Fibroblast of lung (primary cell): Measurements from ENCODE around the gene GPR107.

Source experiments
- EZH2 ChIP-seq: IDR thresholded peaks from 2 replicates; pipeline ENCODE4 v1.5.1; 2012; ENCODE audit warnings: low read length, control low read depth, mild to moderate bottlenecking; ENCODE audit errors: missing control alignments
- TF ChIP-seq, protein P1 (sequence below), 2 donors: IDR thresholded peaks in 1 of 2; conservative IDR thresholded peaks in 1 of 2; 1 replicate in 1 of 2; 2 replicates in 1 of 2; pipeline ENCODE4 v1.5.1; 2011 to 2012; ENCODE audit warnings: low read length in 2 of 2, control low read depth in 1 of 2, inconsistent platforms in 1 of 2, low read depth in 1 of 2, mild to moderate bottlenecking in 1 of 2

DNA sequence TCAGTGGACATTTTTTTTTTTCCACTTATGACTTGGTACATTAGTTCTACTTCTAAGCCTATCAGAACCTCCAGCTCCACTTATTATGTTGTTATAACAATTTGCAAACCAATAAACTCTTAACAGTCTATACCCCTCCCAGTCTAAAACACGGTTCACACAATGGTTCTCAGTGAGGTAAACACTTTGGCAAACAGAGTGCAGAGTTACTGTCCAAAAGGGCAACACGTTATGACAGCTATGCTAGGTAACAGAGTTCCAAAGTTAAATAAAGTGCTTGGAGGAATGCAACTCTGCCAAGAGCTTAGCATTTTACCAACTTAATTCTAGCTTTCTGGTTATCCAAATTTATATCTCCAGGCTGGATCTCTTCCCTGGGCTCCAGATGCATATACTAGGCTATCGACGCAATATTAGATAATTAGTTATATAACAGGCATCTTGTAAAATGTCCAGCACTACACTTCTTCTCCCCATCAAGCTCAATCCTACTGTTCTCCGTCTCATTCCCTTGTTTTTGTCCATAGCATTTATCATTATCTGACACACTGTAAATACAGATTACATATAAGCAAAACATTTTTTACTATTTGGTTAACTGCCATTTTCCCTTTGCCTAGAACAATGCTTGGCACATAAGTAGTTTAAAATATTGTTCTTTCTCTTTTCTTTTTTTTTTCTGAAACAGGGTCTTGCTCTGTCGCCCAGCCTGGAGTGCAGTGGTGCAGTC, 25.0 kb upstream of the GPR107 start:
- no peak for TF ChIP-seq EZH2
- TF ChIP-seq, protein P1, sequence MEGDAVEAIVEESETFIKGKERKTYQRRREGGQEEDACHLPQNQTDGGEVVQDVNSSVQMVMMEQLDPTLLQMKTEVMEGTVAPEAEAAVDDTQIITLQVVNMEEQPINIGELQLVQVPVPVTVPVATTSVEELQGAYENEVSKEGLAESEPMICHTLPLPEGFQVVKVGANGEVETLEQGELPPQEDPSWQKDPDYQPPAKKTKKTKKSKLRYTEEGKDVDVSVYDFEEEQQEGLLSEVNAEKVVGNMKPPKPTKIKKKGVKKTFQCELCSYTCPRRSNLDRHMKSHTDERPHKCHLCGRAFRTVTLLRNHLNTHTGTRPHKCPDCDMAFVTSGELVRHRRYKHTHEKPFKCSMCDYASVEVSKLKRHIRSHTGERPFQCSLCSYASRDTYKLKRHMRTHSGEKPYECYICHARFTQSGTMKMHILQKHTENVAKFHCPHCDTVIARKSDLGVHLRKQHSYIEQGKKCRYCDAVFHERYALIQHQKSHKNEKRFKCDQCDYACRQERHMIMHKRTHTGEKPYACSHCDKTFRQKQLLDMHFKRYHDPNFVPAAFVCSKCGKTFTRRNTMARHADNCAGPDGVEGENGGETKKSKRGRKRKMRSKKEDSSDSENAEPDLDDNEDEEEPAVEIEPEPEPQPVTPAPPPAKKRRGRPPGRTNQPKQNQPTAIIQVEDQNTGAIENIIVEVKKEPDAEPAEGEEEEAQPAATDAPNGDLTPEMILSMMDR (conservative IDR thresholded peaks at IDR 0.05 in 1 of 2, IDR thresholded peaks at IDR 0.05 in 1 of 2; ENCODE audit: low read depth in 1 of 2, low read length in 2 of 2) = no peak
